GM23338 (cell line): ENCODE data around the gene ACVR1C.

Experiments used
- CREB1 ChIP-seq: fragments of 250-450 bp; sonication (Bioruptor Pico); IDR thresholded peaks from 2 replicates; pipeline ENCODE4 v1.5.0; 2020; ENCODE audit warnings: low read depth, mild to moderate bottlenecking, moderate library complexity
- CTCF ChIP-seq, 2 experiments: fragments of 200-600 bp in 1 of 2; sonication (generic) in 1 of 2; conservative IDR thresholded peaks; 2 replicates each; pipeline versions ENCODE4 v1.5.1 to v1.6.1; 2016 to 2017; ENCODE audit warnings: antibody characterized with exemption in 2 of 2, low read depth in 2 of 2, mild to moderate bottlenecking in 2 of 2, moderate library complexity in 1 of 2

DNA sequence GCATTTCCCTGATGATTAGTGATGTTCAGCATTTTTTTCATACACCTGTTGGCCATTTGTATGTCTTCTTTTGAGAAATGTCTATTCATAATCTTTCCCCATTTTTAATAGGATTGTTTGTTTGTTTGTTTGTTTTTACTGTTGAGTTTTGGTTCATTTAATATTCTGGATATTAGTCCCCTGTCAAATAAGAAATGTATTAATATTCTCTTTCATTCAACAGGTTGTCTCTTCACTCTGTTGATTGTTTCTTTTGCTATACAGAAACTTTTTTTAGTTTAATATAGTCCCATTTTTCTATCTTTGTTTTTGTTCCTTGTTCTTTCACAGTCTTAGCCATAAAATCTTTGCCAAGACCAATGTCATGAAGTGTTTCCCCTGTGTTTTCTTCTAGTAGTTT, 22.1 kb downstream of the ACVR1C start:
- TF ChIP-seq CREB1 (CRISPR knock-in tag) (no peak), CTCF (conservative IDR thresholded peaks at IDR 0.05; ENCODE audit: low read depth in 2 of 2) (no peak)
